GM12878 (cell line): ENCODE data around the gene ULBP1. TPM values are rescaled to one million over a fixed set of nuclear protein-coding genes. Genes with fewer than 3 reads are reported as not detected.
"Not testable (repeated sequence)": the region's sequence is repeated elsewhere in the genome, so short reads cannot be mapped to it uniquely, and the experiment has no call there.

ENCODE experiments used
- ATAC-seq: fragments of 200-7000 bp; cut with Tn5 transposase; 3 replicates; pipeline ENCODE4 v1.9.1; 2020; ENCODE audit warnings: mild to moderate bottlenecking, moderate library complexity
- BruUV-seq: library from RNA; stranded (reverse); fragments of 400-500 nt; replicated peaks from 2 replicates; lab custom pipeline; 2021; lab: Mats Ljungman, UMichigan
- CTCF ChIA-PET: fragments of 300-600 bp; sonication (Branson Sonifier 250); formaldehyde crosslinking; extraction: SDS; loops from one replicate; lab custom pipeline; 2021; ENCODE audit warnings: inconsistent platforms; lab: Yijun Ruan, JAX
- POLR2A ChIA-PET: fragments of 350-600 bp; formaldehyde crosslinking; extraction: SDS; loops from one replicate; lab custom pipeline; 2021; ENCODE audit warnings: inconsistent platforms; lab: Charles Lee
- RAD21 ChIA-PET: fragments of 300-600 bp; sonication (Branson Sonifier 250); formaldehyde crosslinking; loops from one replicate; lab custom pipeline; 2023; ENCODE audit warnings: antibody characterized with exemption; ENCODE audit not compliant: unreplicated experiment; lab: Charles Lee
- SMC1A ChIA-PET: fragments of 300-600 bp; sonication (Branson Sonifier 250); formaldehyde crosslinking; loops from one replicate; lab custom pipeline; 2023; ENCODE audit not compliant: unreplicated experiment, uncharacterized antibody; lab: Charles Lee
- DNase-seq: peaks from one replicate; pipeline ENCODE4 v3.0.0-alpha.2; 2011; ENCODE audit warnings: low read depth, low spot score
- FAIRE-seq: peaks from 3 replicates; lab custom pipeline; 2011; peaks lifted over from hg19 to GRCh38; lab: Jason Lieb, UNC
- H2AFZ ChIP-seq: 2 replicates; pipeline ENCODE4 v1.6.0; 2011; ENCODE audit warnings: low read depth, low read length, control low read depth; ENCODE audit not compliant: control insufficient read depth
- H3K27ac ChIP-seq: 2 replicates; pipeline ENCODE4 v1.5.1; 2011; ENCODE audit warnings: control low read depth; ENCODE audit not compliant: control insufficient read depth, insufficient read depth
- H3K27me3 ChIP-seq, 2 experiments: replicated peaks in 1 of 2; 2 replicates each; pipeline versions ENCODE4 v1.6.0 to v1.6.1; 2011; ENCODE audit warnings: low read length in 1 of 2; ENCODE audit not compliant: control insufficient read depth in 2 of 2, insufficient read depth in 2 of 2
- H3K36me3 ChIP-seq, 2 experiments: 2 replicates each; pipeline ENCODE4 v1.5.1; 2011; ENCODE audit warnings: low read length in 1 of 2; ENCODE audit not compliant: control insufficient read depth in 2 of 2, insufficient read depth in 2 of 2
- H3K4me1 ChIP-seq: 2 replicates; pipeline ENCODE4 v1.6.1; 2011; ENCODE audit warnings: mild to moderate bottlenecking, low read length, moderate library complexity, mixed read lengths; ENCODE audit not compliant: control insufficient read depth, insufficient read depth
- H3K4me2 ChIP-seq: 2 replicates; pipeline ENCODE4 v1.6.0; 2011; ENCODE audit warnings: control low read depth; ENCODE audit not compliant: control insufficient read depth, insufficient read depth
- H3K4me3 ChIP-seq: fragments of 200-600 bp; sonication (generic); 2 replicates; pipeline ENCODE4 v1.5.1; 2016
- H3K79me2 ChIP-seq: 2 replicates; pipeline ENCODE4 v1.6.0; 2011; ENCODE audit warnings: low read length; ENCODE audit not compliant: control insufficient read depth, insufficient read depth
- H3K9ac ChIP-seq: 2 replicates; pipeline ENCODE4 v1.8.0; 2011; ENCODE audit warnings: low read length, control low read depth, mixed read lengths; ENCODE audit not compliant: control insufficient read depth, insufficient read depth
- H3K9me3 ChIP-seq: replicated peaks from 3 replicates; pipeline ENCODE4 v1.5.1; 2011; ENCODE audit warnings: mild to moderate bottlenecking, low read length; ENCODE audit not compliant: control insufficient read depth, insufficient read depth
- H4K20me1 ChIP-seq: 2 replicates; pipeline ENCODE4 v1.6.0; 2011; ENCODE audit not compliant: control insufficient read depth, insufficient read depth
- ATF7 ChIP-seq: fragments of 450-650 bp; IDR thresholded peaks from 2 replicates; pipeline ENCODE4 v1.6.1; 2016; ENCODE audit warnings: low read depth, mild to moderate bottlenecking
- BACH1 ChIP-seq: fragments of 450-650 bp; IDR thresholded peaks from 2 replicates; pipeline ENCODE4 v1.6.1; 2017; ENCODE audit warnings: mild to moderate bottlenecking, borderline replicate concordance
- FOXK2 ChIP-seq: fragments of 450-650 bp; IDR thresholded peaks from 2 replicates; pipeline ENCODE4 v1.6.1; 2017; ENCODE audit warnings: mild to moderate bottlenecking, moderate library complexity
- HDGF ChIP-seq: fragments of 450-650 bp; IDR thresholded peaks from 2 replicates; pipeline ENCODE4 v1.6.1; 2016; ENCODE audit warnings: antibody characterized with exemption
- IRF4 ChIP-seq: IDR thresholded peaks from 2 replicates; pipeline ENCODE4 v1.6.1; 2011; ENCODE audit warnings: low read depth, low read length
- KLF5 ChIP-seq: fragments of 450-650 bp; IDR thresholded peaks from 2 replicates; pipeline ENCODE4 v1.6.1; 2014; ENCODE audit warnings: mild to moderate bottlenecking; ENCODE audit not compliant: partially characterized antibody
- NR2C1 ChIP-seq: fragments of 450-650 bp; IDR thresholded peaks from 2 replicates; pipeline ENCODE4 v1.6.1; 2017; ENCODE audit warnings: antibody characterized with exemption, mild to moderate bottlenecking, moderate library complexity
- RUNX3 ChIP-seq: IDR thresholded peaks from 2 replicates; pipeline ENCODE4 v1.6.1; 2012; ENCODE audit warnings: low read length, inconsistent platforms
- TCF12 ChIP-seq: IDR thresholded peaks from 2 replicates; pipeline ENCODE4 v1.6.1; 2011; ENCODE audit warnings: low read depth, mild to moderate bottlenecking, low read length
- TCF3 ChIP-seq: IDR thresholded peaks from 2 replicates; pipeline ENCODE4 v1.6.1; 2012; ENCODE audit warnings: low read depth, mild to moderate bottlenecking, low read length, borderline replicate concordance; ENCODE audit not compliant: insufficient read depth
- ZNF217 ChIP-seq: fragments of 450-650 bp; IDR thresholded peaks from 2 replicates; pipeline ENCODE4 v1.6.1; 2017; ENCODE audit warnings: antibody characterized with exemption, mild to moderate bottlenecking
- ZZZ3 ChIP-seq: IDR thresholded peaks from 2 replicates; pipeline ENCODE4 v1.6.1; 2011; ENCODE audit warnings: low read depth; ENCODE audit not compliant: control insufficient read depth, insufficient read length
- WGBS: methylation state at CpG from one replicate; pipeline ENCODE4 v1.1.6; 2016; ENCODE audit warnings: low lambda C conversion rate; ENCODE audit not compliant: insufficient replicate concordance, insufficient coverage; ENCODE audit errors: missing lambda C conversion rate; 5-methylcytosine and 5-hydroxymethylcytosine counted together
- in situ Hi-C: fragments of 300-500 bp; cut with MboI; formaldehyde crosslinking; loops from 9 replicates; pipeline ENCODE4 v1.14.3; 2018; ENCODE audit warnings: mixed read lengths
- intact Hi-C: fragments of 100-400 bp; cut with micrococcal nuclease; formaldehyde crosslinking; loops from one replicate; pipeline ENCODE4 v1.14.2; 2022; ENCODE audit not compliant: unreplicated experiment
- polyA plus RNA-seq, 11 experiments: library from polyadenylated mRNA; depleted of rRNA in 4 of 11; unstranded in 6 of 11; stranded (reverse) in 5 of 11; fragments of >200 nt; fragmentation: Nextera tagmentation in 4 of 11; fragmentation: Illumina TruSeq in 1 of 11; extraction: Ambion mirVana in 4 of 11; extraction: Trizol in 1 of 11; gene quantifications; 1 replicate in 1 of 11; 2 replicates in 10 of 11; pipeline versions ENCODE4 v1.2.1 to v1.2.3, GENCODE V29; 2011 to 2016; ENCODE audit warnings: inconsistent platforms in 2 of 11, missing spikeins in 2 of 11, low read depth in 1 of 11
- total RNA-seq, 4 experiments: library from RNA; depleted of rRNA in 3 of 4; stranded (reverse); fragments of >200 nt in 3 of 4; fragmentation: Illumina TruSeq in 1 of 4; extraction: Trizol in 1 of 4; gene quantifications; 2 replicates each; pipeline versions ENCODE4 v1.2.1 to v1.2.3, GENCODE V29; 2013 to 2021
- TF ChIP-seq, protein P1 (sequence below): fragments of 450-650 bp; IDR thresholded peaks from 2 replicates; pipeline ENCODE4 v1.6.1; 2016; ENCODE audit warnings: mild to moderate bottlenecking
- TF ChIP-seq, protein P2 (sequence below), 3 experiments: IDR thresholded peaks in 2 of 3; conservative IDR thresholded peaks in 1 of 3; 2 replicates each; pipeline ENCODE4 v1.5.1; 2011; ENCODE audit warnings: low read depth in 3 of 3, low read length in 3 of 3, mild to moderate bottlenecking in 3 of 3, control low read depth in 2 of 3, moderate library complexity in 2 of 3, inconsistent platforms in 1 of 3, mixed read lengths in 1 of 3; ENCODE audit not compliant: control insufficient read depth in 2 of 3, insufficient read depth in 1 of 3; ENCODE audit errors: extremely low read depth in 1 of 3

Gene ULBP1
- total and polyA plus RNA-seq, 10 of the 15 experiments (the other 5 are each of a cell fraction or from before 2014, with no cell fraction given), result 0.02 to 0.12 (median 0.04) TPM; not detected in 7

DNA sequence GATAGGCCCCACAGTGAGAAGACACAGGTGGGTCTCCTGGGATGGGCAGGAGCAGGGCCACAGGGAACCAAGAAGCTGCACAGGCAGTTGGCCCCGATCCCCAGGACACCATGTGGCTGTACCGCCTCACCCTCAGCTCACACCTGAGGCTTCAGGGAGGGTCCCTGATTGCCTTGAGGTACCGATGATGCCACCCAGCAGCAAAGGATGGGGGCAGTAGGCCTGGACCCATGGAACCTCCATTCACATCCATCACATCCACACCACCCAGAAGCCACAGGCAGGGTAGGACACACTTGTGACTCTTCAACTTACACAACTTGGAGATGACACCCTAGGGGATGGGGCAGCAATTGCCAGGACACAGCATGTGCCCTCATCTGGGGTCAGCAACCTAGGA lies 39.9 kb downstream of the ULBP1 start:
- ATAC-seq, BruUV-seq, POLR2A ChIA-PET, SMC1A ChIA-PET, H4K20me1 ChIP-seq, RAD21 ChIA-PET, in situ Hi-C loops, H3K9me3 ChIP-seq, H3K27me3 ChIP-seq, H2AFZ ChIP-seq, H3K36me3 ChIP-seq, H3K27ac ChIP-seq, intact Hi-C loops, H3K9ac ChIP-seq, H3K79me2 ChIP-seq, DNase-seq, H3K4me3 ChIP-seq, H3K4me2 ChIP-seq, FAIRE-seq, CTCF ChIA-PET: not testable (repeated sequence)
- peaks cover 37% of the 10 kb centered on the region for H3K4me1 ChIP-seq
- 67% methylated on average over 3 of the region's 3 CpGs for WGBS

DNA sequence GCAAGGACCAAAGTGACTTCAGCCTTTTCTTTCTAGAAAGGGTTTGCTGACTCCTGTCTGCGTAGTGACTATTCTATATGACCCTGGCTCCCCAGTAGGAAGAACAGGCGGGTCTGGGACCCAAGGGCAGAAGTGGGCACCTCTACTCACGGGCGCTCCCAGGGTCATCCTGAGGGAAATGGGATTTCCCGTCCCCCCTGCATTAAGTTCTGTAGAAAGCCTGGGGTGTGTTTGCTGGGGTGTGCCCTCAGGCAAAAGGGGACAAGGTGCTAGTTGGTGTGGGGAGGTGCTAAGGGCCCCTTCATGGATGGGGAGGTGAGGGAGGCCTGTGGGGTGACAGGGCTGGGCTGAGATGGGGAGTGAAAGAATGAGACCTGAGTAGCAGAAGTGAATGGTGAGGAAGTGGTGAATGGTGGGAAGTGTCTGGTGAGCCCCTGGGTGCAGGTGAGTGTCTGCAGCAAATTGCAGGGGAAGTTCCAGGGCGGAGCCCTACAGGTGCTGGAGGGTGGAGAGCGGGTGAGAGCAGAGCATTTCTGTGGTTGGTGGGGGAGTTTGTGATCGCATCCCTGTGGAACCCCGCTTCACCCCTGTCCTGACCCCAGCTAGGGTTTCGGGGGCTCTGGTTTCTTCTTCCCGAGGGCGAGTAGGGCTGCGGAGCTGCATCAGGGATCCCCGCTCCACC lies 40.5 kb downstream of the ULBP1 start:
- H3K4me2 ChIP-seq, result peak overlapping the region; percentile 97
- H2AFZ ChIP-seq, result peak overlapping the region; percentile 85
- H4K20me1 ChIP-seq, result no peaks in the 10 kb centered on the region; the same call in 1 of the 2 replicates
- POLR2A ChIA-PET, result no interaction called here
- FAIRE-seq, result no peak
- H3K9me3 ChIP-seq, result peaks cover 8% of the 10 kb centered on the region; the same call in 2 of the 3 replicates
- no peak overlapping the region for H3K9ac ChIP-seq
- intact Hi-C loops, result no loop called here
- CTCF ChIA-PET, result interaction anchor here (1.1 kb wide), 1 partner anchor 12 kb away, joined by 6 read pairs; no protein-coding TSS in a partner anchor
- peak overlapping the region; percentile 73; the same call in 1 of the 2 replicates for H3K4me3 ChIP-seq
- H3K27me3 ChIP-seq, result no peaks in the 10 kb centered on the region; a peak in 2 of 4 replicates
- in situ Hi-C loops, result no loop called here
- H3K27ac ChIP-seq, result no peak overlapping the region
- RAD21 ChIA-PET, result no interaction called here
- no peak for DNase-seq
- 11% methylated on average over 13 of the region's 14 CpGs for WGBS
- SMC1A ChIA-PET, result no interaction called here
- BruUV-seq, result no TSS peak
- ATAC-seq, result peak; percentile 67
- H3K36me3 ChIP-seq, result no peaks in the 10 kb centered on the region
- H3K4me1 ChIP-seq, result peaks cover 37% of the 10 kb centered on the region
- no peaks in the 10 kb centered on the region for H3K79me2 ChIP-seq
- TF ChIP-seq, protein P1, sequence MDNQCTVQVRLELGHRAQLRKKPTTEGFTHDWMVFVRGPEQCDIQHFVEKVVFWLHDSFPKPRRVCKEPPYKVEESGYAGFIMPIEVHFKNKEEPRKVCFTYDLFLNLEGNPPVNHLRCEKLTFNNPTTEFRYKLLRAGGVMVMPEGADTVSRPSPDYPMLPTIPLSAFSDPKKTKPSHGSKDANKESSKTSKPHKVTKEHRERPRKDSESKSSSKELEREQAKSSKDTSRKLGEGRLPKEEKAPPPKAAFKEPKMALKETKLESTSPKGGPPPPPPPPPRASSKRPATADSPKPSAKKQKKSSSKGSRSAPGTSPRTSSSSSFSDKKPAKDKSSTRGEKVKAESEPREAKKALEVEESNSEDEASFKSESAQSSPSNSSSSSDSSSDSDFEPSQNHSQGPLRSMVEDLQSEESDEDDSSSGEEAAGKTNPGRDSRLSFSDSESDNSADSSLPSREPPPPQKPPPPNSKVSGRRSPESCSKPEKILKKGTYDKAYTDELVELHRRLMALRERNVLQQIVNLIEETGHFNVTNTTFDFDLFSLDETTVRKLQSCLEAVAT, result peak; percentile 80
- TF ChIP-seq, protein P2, sequence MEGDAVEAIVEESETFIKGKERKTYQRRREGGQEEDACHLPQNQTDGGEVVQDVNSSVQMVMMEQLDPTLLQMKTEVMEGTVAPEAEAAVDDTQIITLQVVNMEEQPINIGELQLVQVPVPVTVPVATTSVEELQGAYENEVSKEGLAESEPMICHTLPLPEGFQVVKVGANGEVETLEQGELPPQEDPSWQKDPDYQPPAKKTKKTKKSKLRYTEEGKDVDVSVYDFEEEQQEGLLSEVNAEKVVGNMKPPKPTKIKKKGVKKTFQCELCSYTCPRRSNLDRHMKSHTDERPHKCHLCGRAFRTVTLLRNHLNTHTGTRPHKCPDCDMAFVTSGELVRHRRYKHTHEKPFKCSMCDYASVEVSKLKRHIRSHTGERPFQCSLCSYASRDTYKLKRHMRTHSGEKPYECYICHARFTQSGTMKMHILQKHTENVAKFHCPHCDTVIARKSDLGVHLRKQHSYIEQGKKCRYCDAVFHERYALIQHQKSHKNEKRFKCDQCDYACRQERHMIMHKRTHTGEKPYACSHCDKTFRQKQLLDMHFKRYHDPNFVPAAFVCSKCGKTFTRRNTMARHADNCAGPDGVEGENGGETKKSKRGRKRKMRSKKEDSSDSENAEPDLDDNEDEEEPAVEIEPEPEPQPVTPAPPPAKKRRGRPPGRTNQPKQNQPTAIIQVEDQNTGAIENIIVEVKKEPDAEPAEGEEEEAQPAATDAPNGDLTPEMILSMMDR (IDR thresholded peaks at IDR 0.05 in 2 of 3, conservative IDR thresholded peaks at IDR 0.05 in 1 of 3; ENCODE audit: control insufficient read depth in 2 of 3, extremely low read depth in 1 of 3, insufficient read depth in 1 of 3, low read depth in 3 of 3, low read length in 3 of 3), result no peak
- TF ChIP-seq KLF5, result peak; percentile 73
- peak; percentile 35; the same call in 1 of the 2 replicates for TF ChIP-seq HDGF
- 0 out of 2 replicates have a peak, but pooled peaks have one; percentile 38 for TF ChIP-seq ZNF217
- TF ChIP-seq NR2C1, result no peak
- peak; percentile 89; the same call in 1 of the 2 replicates for TF ChIP-seq ATF7
- peak; percentile 65 for TF ChIP-seq RUNX3
- 0 out of 2 replicates have a peak, but pooled peaks have one; percentile 6 for TF ChIP-seq TCF3
- peak; percentile 66; the same call in 1 of the 2 replicates for TF ChIP-seq TCF12
- 0 out of 2 replicates have a peak, but pooled peaks have one; percentile 14 for TF ChIP-seq IRF4
- 0 out of 2 replicates have a peak, but pooled peaks have one; percentile 8 for TF ChIP-seq BACH1
- peak; percentile 92 for TF ChIP-seq FOXK2
- no peak for TF ChIP-seq ZZZ3
